ENCODE data around the gene SLC35E2B. TPM values are rescaled to one million over a fixed set of nuclear protein-coding genes. Genes with fewer than 3 reads are reported as not detected.

Gene SLC35E2B
- total and polyA plus RNA-seq, 2 donors, result 22.5 to 45.6 TPM

- Histone ChIP-seq H3K4me3 (ENCODE audit: low read length in 2 of 2) (no peak overlapping the region), H3K4me1 (ENCODE audit: control insufficient read depth in 2 of 2, insufficient read depth in 2 of 2, low read length in 2 of 2) (peaks cover 15 to 28% of the 10 kb centered on the region in 2 donors), H3K27ac (ENCODE audit: low read depth in 1 of 2, low read length in 1 of 2) (no peak overlapping the region), H3K36me3 (ENCODE audit: control insufficient read depth in 2 of 2, insufficient read depth in 2 of 2, low read length in 1 of 2) (peaks cover 4 to 6% of the 10 kb centered on the region in 2 donors), H3K9me3 (ENCODE audit: control insufficient read depth in 2 of 2, insufficient read depth in 1 of 2, low read length in 1 of 2) (no peaks in the 10 kb centered on the region), H3K27me3 (ENCODE audit: control insufficient read depth in 2 of 2, insufficient read depth in 1 of 2, low read length in 1 of 2) (no peaks in the 10 kb centered on the region)
- 91% methylated on average over 11 of the region's 11 CpGs for WGBS
- DNase-seq (ENCODE audit: low read depth in 6 of 9, low spot score in 9 of 9), result no peak
Observed at GRCh38 chr1:1613509-1614082, 79.0 kb downstream of the SLC35E2B start.

GRCh38 chr1:1612104-1612400 is 80.5 kb downstream of the SLC35E2B start:
- 99% methylated on average over 3 of the region's 3 CpGs for WGBS
- Histone ChIP-seq H3K27ac (ENCODE audit: low read depth in 1 of 2, low read length in 1 of 2) (no peak overlapping the region), H3K27me3 (ENCODE audit: control insufficient read depth in 2 of 2, insufficient read depth in 1 of 2, low read length in 1 of 2) (no peaks in the 10 kb centered on the region), H3K4me3 (ENCODE audit: low read length in 2 of 2) (no peak overlapping the region), H3K9me3 (ENCODE audit: control insufficient read depth in 2 of 2, insufficient read depth in 1 of 2, low read length in 1 of 2) (no peaks in the 10 kb centered on the region), H3K4me1 (ENCODE audit: control insufficient read depth in 2 of 2, insufficient read depth in 2 of 2, low read length in 2 of 2) (peaks cover 15 to 29% of the 10 kb centered on the region in 2 donors), H3K36me3 (ENCODE audit: control insufficient read depth in 2 of 2, insufficient read depth in 2 of 2, low read length in 1 of 2) (no peaks in the 10 kb centered on the region)
- no peak for DNase-seq (ENCODE audit: low read depth in 6 of 9, low spot score in 9 of 9)

GRCh38 chr1:1610796-1611195 is 81.8 kb downstream of the SLC35E2B start:
- Histone ChIP-seq H3K4me3 (ENCODE audit: low read length in 2 of 2) (no peak overlapping the region), H3K27me3 (ENCODE audit: control insufficient read depth in 2 of 2, insufficient read depth in 1 of 2, low read length in 1 of 2) (no peaks in the 10 kb centered on the region), H3K4me1 (ENCODE audit: control insufficient read depth in 2 of 2, insufficient read depth in 2 of 2, low read length in 2 of 2) (peaks cover 7 to 26% of the 10 kb centered on the region in 2 donors), H3K27ac (ENCODE audit: low read depth in 1 of 2, low read length in 1 of 2) (no peak overlapping the region), H3K36me3 (ENCODE audit: control insufficient read depth in 2 of 2, insufficient read depth in 2 of 2, low read length in 1 of 2) (no peaks in the 10 kb centered on the region), H3K9me3 (ENCODE audit: control insufficient read depth in 2 of 2, insufficient read depth in 1 of 2, low read length in 1 of 2) (no peaks in the 10 kb centered on the region)
- WGBS, result 94% methylated on average over 9 of the region's 9 CpGs
- DNase-seq (ENCODE audit: low read depth in 6 of 9, low spot score in 9 of 9), result no peak

- H3K4me3 ChIP-seq (ENCODE audit: low read length in 2 of 2), result no peak overlapping the region
- no peaks in the 10 kb centered on the region for H3K36me3 ChIP-seq (ENCODE audit: control insufficient read depth in 2 of 2, insufficient read depth in 2 of 2, low read length in 1 of 2)
- 76% methylated on average over 12 of the region's 12 CpGs for WGBS
- no peak for DNase-seq (ENCODE audit: low read depth in 6 of 9, low spot score in 9 of 9)
- no peaks in the 10 kb centered on the region for H3K27me3 ChIP-seq (ENCODE audit: control insufficient read depth in 2 of 2, insufficient read depth in 1 of 2, low read length in 1 of 2)
- H3K9me3 ChIP-seq (ENCODE audit: control insufficient read depth in 2 of 2, insufficient read depth in 1 of 2, low read length in 1 of 2), result no peaks in the 10 kb centered on the region
- peak overlapping the region in 1 of 2 donors; percentile 5 for H3K27ac ChIP-seq (ENCODE audit: low read depth in 1 of 2, low read length in 1 of 2)
- H3K4me1 ChIP-seq (ENCODE audit: control insufficient read depth in 2 of 2, insufficient read depth in 2 of 2, low read length in 2 of 2), result peaks cover 7 to 26% of the 10 kb centered on the region in 2 donors
Observed at GRCh38 chr1:1609822-1610485, 82.6 kb downstream of the SLC35E2B start.

Other genes starting within 250 kb of the SLC35E2B start
- 0.24 TPM for gene ATAD3C, start 243.1 kb downstream of the SLC35E2B start, total RNA-seq
- gene ATAD3C, start 243.1 kb downstream of the SLC35E2B start, polyA plus RNA-seq, result 2.8 TPM
- 14.9 TPM for gene ATAD3B, start 221.0 kb downstream of the SLC35E2B start, total RNA-seq
- gene ATAD3B, start 221.0 kb downstream of the SLC35E2B start, polyA plus RNA-seq, result 58.9 TPM
- 20.2 TPM for gene ATAD3A, start 180.6 kb downstream of the SLC35E2B start, total RNA-seq
- gene ATAD3A, start 180.6 kb downstream of the SLC35E2B start, polyA plus RNA-seq, result 17.5 TPM
- 0.42 TPM for gene TMEM240, start 152.2 kb downstream of the SLC35E2B start, total RNA-seq
- 2.8 TPM for gene TMEM240, start 152.2 kb downstream of the SLC35E2B start, polyA plus RNA-seq
- 47.8 TPM for gene SSU72, start 117.9 kb downstream of the SLC35E2B start, total RNA-seq
- gene SSU72, start 117.9 kb downstream of the SLC35E2B start, polyA plus RNA-seq, result 109 TPM
- gene FNDC10, start 92.7 kb downstream of the SLC35E2B start, total RNA-seq, result 0.24 TPM
- 0.80 TPM for gene FNDC10, start 92.7 kb downstream of the SLC35E2B start, polyA plus RNA-seq
- 34.9 TPM for gene MIB2, start 77.3 kb downstream of the SLC35E2B start, total RNA-seq
- gene MIB2, start 77.3 kb downstream of the SLC35E2B start, polyA plus RNA-seq, result 160 TPM
- gene MMP23B, start 60.6 kb downstream of the SLC35E2B start, total RNA-seq, result 4.1 TPM
- 2.7 TPM for gene MMP23B, start 60.6 kb downstream of the SLC35E2B start, polyA plus RNA-seq
- gene CDK11B, start 33.8 kb downstream of the SLC35E2B start, total RNA-seq, result 16.1 TPM
- 35.6 TPM for gene CDK11B, start 33.8 kb downstream of the SLC35E2B start, polyA plus RNA-seq
- gene CDK11A, start 31.6 kb upstream of the SLC35E2B start, total RNA-seq, result 19.8 TPM
- 52.2 TPM for gene CDK11A, start 31.6 kb upstream of the SLC35E2B start, polyA plus RNA-seq
- gene NADK, start 85.7 kb upstream of the SLC35E2B start, total RNA-seq, result 25.0 TPM
- 60.0 TPM for gene NADK, start 85.7 kb upstream of the SLC35E2B start, polyA plus RNA-seq
- gene GNB1, start 198.3 kb upstream of the SLC35E2B start, total RNA-seq, result 45.1 TPM
- 123 TPM for gene GNB1, start 198.3 kb upstream of the SLC35E2B start, polyA plus RNA-seq
- gene CALML6, start 222.5 kb upstream of the SLC35E2B start, total RNA-seq, result 0.47 TPM
- 7.1 TPM for gene CALML6, start 222.5 kb upstream of the SLC35E2B start, polyA plus RNA-seq
- gene TMEM52, start 226.5 kb upstream of the SLC35E2B start, total RNA-seq, result 0.28 TPM
- 0.94 TPM for gene TMEM52, start 226.5 kb upstream of the SLC35E2B start, polyA plus RNA-seq